Measurements from ENCODE around the gene UCK1. TPM values are rescaled to one million over a fixed set of nuclear protein-coding genes. Genes with fewer than 3 reads are reported as not detected.

Gene UCK1
- total RNA-seq, 6 donors from 2014 or later, result 27.8 to 36.7 (median 29.4) TPM

- peak overlapping the region in 3 of 4 donors; percentile 35 to 85 (median 77) for H3K27ac ChIP-seq
- no peak for ATAC-seq (ENCODE audit: low FRiP score in 2 of 2)
- H3K4me3 ChIP-seq, result peak overlapping the region; percentile 94 to 100 (median 99)
- WGBS, 2 donors, result 23 to 39% methylated on average over 23 to 25 of the region's 32 CpGs
- H3K4me1 ChIP-seq, result peaks cover 21 to 34% (median 24%) of the 10 kb centered on the region in 4 donors
- H3K9me3 ChIP-seq, result no peaks in the 10 kb centered on the region
- peaks cover 0 to 15% (median 6%) of the 10 kb centered on the region in 4 donors for H3K36me3 ChIP-seq
- no peak for DNase-seq
- H3K27me3 ChIP-seq, result no peaks in the 10 kb centered on the region
- TF ChIP-seq POLR2A (IDR thresholded peaks at IDR 0.05) (no peak), EP300 (IDR thresholded peaks at IDR 0.05) (no peak), CTCF (IDR thresholded peaks at IDR 0.05) (no peak), POLR2AphosphoS5 (IDR thresholded peaks at IDR 0.05) (no peak)
Measured at GRCh38 chr9:131503626-131504465, 27.2 kb downstream of the UCK1 start.

- TF ChIP-seq EP300 (IDR thresholded peaks at IDR 0.05), result no peak
- no peak for TF ChIP-seq CTCF (IDR thresholded peaks at IDR 0.05)
- peak; percentile 11 to 77 for TF ChIP-seq POLR2AphosphoS5 (IDR thresholded peaks at IDR 0.05)
- peak in 1 of 4 donors; percentile 62 for TF ChIP-seq POLR2A (IDR thresholded peaks at IDR 0.05)
- DNase-seq (peak; percentile 86 to 97), ATAC-seq (ENCODE audit: low FRiP score in 2 of 2) (peak; percentile 92 to 97)
- peak within 1 kb of the TSS; percentile 35 to 85 (median 78) for H3K27ac ChIP-seq
- WGBS, 2 donors, result 0 to 1% methylated on average over 30 to 52 of the region's 83 CpGs
- peaks cover 21 to 34% (median 24%) of the 10 kb centered on the region in 4 donors for H3K4me1 ChIP-seq
- no peaks in the 10 kb centered on the region for H3K27me3 ChIP-seq
- H3K36me3 ChIP-seq, result peaks cover 0 to 24% (median 11%) of the 10 kb centered on the region in 4 donors
- no peaks in the 10 kb centered on the region for H3K9me3 ChIP-seq
- peak within 1 kb of the TSS; percentile 94 to 100 (median 99) for H3K4me3 ChIP-seq
Measured at GRCh38 chr9:131502781-131503625, 28.1 kb downstream of the UCK1 start, which contains the start of gene POMT1. TSS of gene POMT1 (plus strand) at chr9:131502918. CDS start at chr9:131504219, 1,301 bp downstream.

- H3K4me3 ChIP-seq, result no peak overlapping the region
- H3K9me3 ChIP-seq, result no peaks in the 10 kb centered on the region
- H3K27ac ChIP-seq, result peak overlapping the region in 1 of 4 donors; percentile 14
- no peaks in the 10 kb centered on the region for H3K27me3 ChIP-seq
- WGBS, 2 donors, result 59 to 63% methylated on average over 5 of the region's 5 CpGs
- DNase-seq, result no peak
- H3K4me1 ChIP-seq, result peaks cover 21 to 34% (median 24%) of the 10 kb centered on the region in 4 donors
- no peak for ATAC-seq (ENCODE audit: low FRiP score in 2 of 2)
- no peak for TF ChIP-seq POLR2A (IDR thresholded peaks at IDR 0.05)
- TF ChIP-seq EP300 (IDR thresholded peaks at IDR 0.05), result no peak
- TF ChIP-seq POLR2AphosphoS5 (IDR thresholded peaks at IDR 0.05), result no peak
- no peak for TF ChIP-seq CTCF (IDR thresholded peaks at IDR 0.05)
- H3K36me3 ChIP-seq, result peaks cover 11 to 37% (median 24%) of the 10 kb centered on the region in 4 donors
Measured at GRCh38 chr9:131500939-131501541, 30.0 kb downstream of the UCK1 start.

GRCh38 chr9:131500377-131500776 lies 30.7 kb downstream of the UCK1 start:
- H3K27ac ChIP-seq, result peak overlapping the region in 1 of 4 donors; percentile 14
- DNase-seq (no peak), ATAC-seq (ENCODE audit: low FRiP score in 2 of 2) (no peak)
- no peaks in the 10 kb centered on the region for H3K27me3 ChIP-seq
- peaks cover 21 to 34% (median 24%) of the 10 kb centered on the region in 4 donors for H3K4me1 ChIP-seq
- 75 to 77% methylated on average over 12 of the region's 12 CpGs for WGBS, 2 donors
- TF ChIP-seq CTCF (IDR thresholded peaks at IDR 0.05) (no peak), EP300 (IDR thresholded peaks at IDR 0.05) (no peak), POLR2AphosphoS5 (IDR thresholded peaks at IDR 0.05) (no peak), POLR2A (IDR thresholded peaks at IDR 0.05) (no peak)
- no peaks in the 10 kb centered on the region for H3K9me3 ChIP-seq
- H3K4me3 ChIP-seq, result no peak overlapping the region
- peaks cover 16 to 44% (median 30%) of the 10 kb centered on the region in 4 donors for H3K36me3 ChIP-seq
